ENCODE results near the gene DCLK2. TPM values are rescaled to one million over a fixed set of nuclear protein-coding genes. Genes with fewer than 3 reads are reported as not detected.

Gene DCLK2
- total and polyA plus RNA-seq, 11 donors, result 6.4 to 38.4 (median 15.4) TPM

- Histone ChIP-seq H3K27me3 (no peaks in the 10 kb centered on the region), H3K4me3 (no peak overlapping the region), H3K36me3 (peaks cover 0 to 4% (median 0%) of the 10 kb centered on the region in 9 donors), H3K9me3 (no peaks in the 10 kb centered on the region), H3K4me1 (peaks cover 0 to 31% (median 5%) of the 10 kb centered on the region in 12 donors), H3K27ac (no peak overlapping the region)
- ATAC-seq, result no peak
- intact Hi-C loops (cut with DNase I), result loop anchor here in 4 of 10 donors (5.0 to 10.0 kb wide), 4 partner anchors 142 to 219 kb away; partner anchors contain the start of gene DCLK2 (in 2 of the 4)
- DNase-seq, result no peak
- no peak for TF ChIP-seq POLR2A (IDR thresholded peaks at IDR 0.05)
- no peak for TF ChIP-seq CTCF (IDR thresholded peaks at IDR 0.05)
- WGBS, 4 donors, result 91 to 94% (median 93%) methylated on average over 5 of the region's 5 CpGs
These were observed 138.5 kb downstream of the DCLK2 start for GRCh38 chr4:150216726-150217125.

GRCh38 chr4:150217192-150217591 is 138.9 kb downstream of the DCLK2 start:
- peaks cover 0 to 27% (median 5%) of the 10 kb centered on the region in 12 donors for H3K4me1 ChIP-seq
- intact Hi-C loops (cut with DNase I), result loop anchor here in 4 of 10 donors (5.0 to 10.0 kb wide), 4 partner anchors 142 to 220 kb away; partner anchors contain the start of gene DCLK2 (in 2 of the 4)
- no peak overlapping the region for H3K27ac ChIP-seq
- peak in 9 of 12 donors; percentile 13 to 49 (median 25) for TF ChIP-seq CTCF (IDR thresholded peaks at IDR 0.05)
- no peak for TF ChIP-seq POLR2A (IDR thresholded peaks at IDR 0.05)
- H3K27me3 ChIP-seq, result no peaks in the 10 kb centered on the region
- no peaks in the 10 kb centered on the region for H3K9me3 ChIP-seq
- ATAC-seq (peak in 3 of 4 donors; percentile 51 to 63 (median 52)), DNase-seq (no peak)
- peaks cover 0 to 8% (median 0%) of the 10 kb centered on the region in 9 donors for H3K36me3 ChIP-seq
- no peak overlapping the region for H3K4me3 ChIP-seq
- WGBS, 4 donors, result 33 to 44% (median 38%) methylated on average over 3 of the region's 3 CpGs

GRCh38 chr4:150217808-150218207 is 139.6 kb downstream of the DCLK2 start:
- Histone ChIP-seq H3K9me3 (no peaks in the 10 kb centered on the region), H3K4me1 (peaks cover 0 to 20% (median 5%) of the 10 kb centered on the region in 12 donors), H3K27me3 (no peaks in the 10 kb centered on the region), H3K4me3 (no peak overlapping the region), H3K27ac (no peak overlapping the region), H3K36me3 (peaks cover 0 to 9% (median 0%) of the 10 kb centered on the region in 9 donors)
- TF ChIP-seq CTCF (IDR thresholded peaks at IDR 0.05) (no peak), POLR2A (IDR thresholded peaks at IDR 0.05) (no peak)
- intact Hi-C loops (cut with DNase I), result loop anchor here in 4 of 10 donors (5.0 to 10.0 kb wide), 4 partner anchors 143 to 221 kb away; partner anchors contain the start of gene DCLK2 (in 2 of the 4)
- 52 to 73% (median 66%) methylated on average over 8 of the region's 8 CpGs for WGBS, 4 donors
- ATAC-seq (peak in 1 of 4 donors; percentile 17), DNase-seq (no peak)

- Histone ChIP-seq H3K27me3 (no peaks in the 10 kb centered on the region), H3K4me3 (no peak overlapping the region), H3K27ac (no peak overlapping the region), H3K4me1 (peaks cover 0 to 16% (median 4%) of the 10 kb centered on the region in 12 donors), H3K36me3 (peaks cover 0 to 9% (median 0%) of the 10 kb centered on the region in 9 donors), H3K9me3 (no peaks in the 10 kb centered on the region)
- WGBS, 4 donors, result 96 to 100% (median 98%) methylated on average over 2 of the region's 2 CpGs
- intact Hi-C loops (cut with DNase I), result loop anchor here in 4 of 10 donors (5.0 to 10.0 kb wide), 4 partner anchors 144 to 221 kb away; partner anchors contain the start of gene DCLK2 (in 2 of the 4)
- ATAC-seq (peak in 1 of 4 donors; percentile 24), DNase-seq (no peak)
- no peak for TF ChIP-seq POLR2A (IDR thresholded peaks at IDR 0.05)
- TF ChIP-seq CTCF (IDR thresholded peaks at IDR 0.05), result no peak
These were observed 140.2 kb downstream of the DCLK2 start for GRCh38 chr4:150218447-150218846.
